ENCODE measurements around the gene AAMP.

AAMP gene

GRCh38 chr2:218260742-218261422 is 9.1 kb downstream of the AAMP start, which contains the start of gene GPBAR1:
TSS of gene GPBAR1 (plus strand) at chr2:218261015. CDS start at chr2:218262725, 1,710 bp downstream.
- H3K36me3 Mint-ChIP-seq = peaks cover 35% of the 10 kb centered on the region
- H3K27ac Mint-ChIP-seq = peak within 1 kb of the TSS; percentile 73
- no peaks in the 10 kb centered on the region for H3K27me3 Mint-ChIP-seq
- no peaks in the 10 kb centered on the region for H3K9me3 Mint-ChIP-seq
- ATAC-seq = no peak
- peaks cover 97% of the 10 kb centered on the region for H3K4me1 Mint-ChIP-seq
- peak within 1 kb of the TSS; percentile 6 for H3K4me3 Mint-ChIP-seq

DNA sequence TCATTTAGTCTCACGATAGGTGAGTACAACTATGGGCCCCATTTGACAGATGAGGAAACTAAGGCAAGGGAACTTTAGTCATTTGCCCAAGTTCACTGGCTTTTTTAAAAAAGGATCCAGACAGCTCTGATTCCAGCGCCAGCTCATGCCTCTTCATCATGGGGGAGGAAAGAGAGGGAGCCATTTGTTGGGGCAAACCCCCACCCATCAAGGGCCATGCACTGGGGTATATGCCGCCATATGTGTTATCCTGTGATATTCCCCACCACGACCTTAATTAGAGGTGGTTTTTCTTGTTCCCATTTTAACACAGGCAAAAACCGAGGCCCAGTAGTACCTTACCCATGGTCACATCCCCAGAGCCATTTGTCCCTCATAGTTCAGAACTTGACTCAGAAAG is 9.8 kb downstream of the AAMP start:
- Mint-ChIP-seq H3K9me3 (no peaks in the 10 kb centered on the region), H3K27me3 (no peaks in the 10 kb centered on the region), H3K4me3 (no peak overlapping the region), H3K27ac (peak overlapping the region; percentile 73), H3K4me1 (peaks cover 97% of the 10 kb centered on the region), H3K36me3 (peaks cover 31% of the 10 kb centered on the region)
- ATAC-seq = no peak

- H3K36me3 Mint-ChIP-seq = peaks cover 31% of the 10 kb centered on the region
- peak overlapping the region; percentile 4 for H3K4me3 Mint-ChIP-seq
- peak overlapping the region; percentile 73 for H3K27ac Mint-ChIP-seq
- H3K9me3 Mint-ChIP-seq = no peaks in the 10 kb centered on the region
- ATAC-seq = no peak
- peaks cover 91% of the 10 kb centered on the region for H3K4me1 Mint-ChIP-seq
- no peaks in the 10 kb centered on the region for H3K27me3 Mint-ChIP-seq
Observed at GRCh38 chr2:218259099-218259961, 10.6 kb downstream of the AAMP start.

DNA sequence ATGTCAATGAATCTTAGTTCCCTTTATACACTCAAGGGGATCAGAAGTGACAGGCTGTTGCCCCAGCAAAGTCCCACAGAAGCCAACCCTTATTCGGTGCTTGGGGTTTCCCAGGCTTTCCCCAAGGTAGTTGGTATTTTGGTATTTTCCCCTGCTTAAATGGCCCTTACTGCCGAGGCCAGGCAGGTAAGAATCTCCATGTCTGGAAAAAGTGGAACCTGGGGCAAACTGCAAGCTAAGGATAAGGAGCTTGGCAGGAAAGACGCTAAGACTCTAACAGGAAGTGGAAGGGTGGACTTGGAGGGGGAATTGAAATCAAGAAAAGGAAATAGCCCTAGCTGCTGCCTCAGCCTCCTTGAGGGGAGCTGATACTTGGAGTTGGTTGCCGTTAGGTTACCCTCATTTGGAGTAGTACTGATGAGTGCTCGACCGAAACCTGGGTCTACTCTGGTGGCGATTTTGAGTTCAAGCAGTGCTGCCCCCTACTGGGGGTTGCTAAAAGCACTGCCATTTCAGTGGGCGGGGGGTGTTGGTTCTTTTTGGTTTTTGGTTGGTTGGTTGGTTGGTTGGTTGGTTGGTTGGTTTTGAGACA is 12.5 kb downstream of the AAMP start:
- peaks cover 90% of the 10 kb centered on the region for H3K4me1 Mint-ChIP-seq
- no peaks in the 10 kb centered on the region for H3K9me3 Mint-ChIP-seq
- peaks cover 32% of the 10 kb centered on the region for H3K36me3 Mint-ChIP-seq
- peak; percentile 96 for ATAC-seq
- H3K27ac Mint-ChIP-seq = peak overlapping the region; percentile 77
- peak overlapping the region; percentile 31 for H3K4me3 Mint-ChIP-seq
- H3K27me3 Mint-ChIP-seq = no peaks in the 10 kb centered on the region

- Mint-ChIP-seq H3K27ac (peak overlapping the region; percentile 77), H3K4me1 (peaks cover 83% of the 10 kb centered on the region), H3K9me3 (no peaks in the 10 kb centered on the region), H3K27me3 (no peaks in the 10 kb centered on the region), H3K4me3 (no peak overlapping the region), H3K36me3 (peaks cover 37% of the 10 kb centered on the region)
- no peak for ATAC-seq
Observed at GRCh38 chr2:218256612-218257350, 13.2 kb downstream of the AAMP start.

DNA sequence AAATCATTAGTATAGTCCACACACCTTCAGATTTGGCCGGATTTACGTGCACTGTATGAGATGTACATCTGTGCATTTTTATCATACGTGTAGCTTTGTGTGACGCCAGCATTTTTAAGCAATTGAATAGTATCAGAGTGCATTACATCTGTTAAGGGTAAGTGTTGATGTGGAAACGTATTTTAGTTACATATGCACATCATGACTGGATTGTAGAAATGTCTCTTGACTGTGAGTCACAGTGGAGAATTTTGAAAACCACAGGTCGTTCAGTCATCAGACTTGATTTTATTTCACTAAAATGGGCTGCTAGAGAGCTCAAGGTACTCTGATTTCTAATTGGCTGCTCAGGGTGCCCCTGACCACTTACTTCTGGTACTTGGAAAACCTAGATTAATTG is 14.5 kb downstream of the AAMP start:
- Mint-ChIP-seq H3K36me3 (peaks cover 50% of the 10 kb centered on the region), H3K4me3 (no peak overlapping the region), H3K4me1 (peaks cover 70% of the 10 kb centered on the region), H3K9me3 (no peaks in the 10 kb centered on the region), H3K27me3 (no peaks in the 10 kb centered on the region), H3K27ac (peak overlapping the region; percentile 77)
- no peak for ATAC-seq

DNA sequence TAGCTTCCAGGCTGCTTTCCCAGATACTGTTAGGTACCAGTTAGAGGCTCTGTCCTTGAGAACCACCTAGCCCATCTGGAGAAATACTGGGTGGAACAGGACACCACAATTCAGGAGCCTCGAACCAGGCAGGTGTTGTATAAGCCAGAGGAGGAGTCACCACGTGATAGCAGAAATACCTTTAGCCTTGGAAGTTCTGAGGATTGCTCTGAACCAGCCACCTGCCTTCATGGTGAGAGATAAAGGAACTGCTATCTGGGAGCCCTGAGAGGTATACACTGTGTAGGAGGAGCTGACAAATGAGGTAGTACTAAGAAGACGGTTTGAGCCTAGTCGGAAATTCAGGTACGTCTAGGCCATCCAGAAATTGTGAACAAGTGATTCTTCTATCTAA is 16.7 kb downstream of the AAMP start:
- no peak overlapping the region for H3K27ac Mint-ChIP-seq
- H3K27me3 Mint-ChIP-seq = no peaks in the 10 kb centered on the region
- peaks cover 49% of the 10 kb centered on the region for H3K4me1 Mint-ChIP-seq
- peaks cover 72% of the 10 kb centered on the region for H3K36me3 Mint-ChIP-seq
- H3K4me3 Mint-ChIP-seq = no peak overlapping the region
- H3K9me3 Mint-ChIP-seq = no peaks in the 10 kb centered on the region
- no peak for ATAC-seq

DNA sequence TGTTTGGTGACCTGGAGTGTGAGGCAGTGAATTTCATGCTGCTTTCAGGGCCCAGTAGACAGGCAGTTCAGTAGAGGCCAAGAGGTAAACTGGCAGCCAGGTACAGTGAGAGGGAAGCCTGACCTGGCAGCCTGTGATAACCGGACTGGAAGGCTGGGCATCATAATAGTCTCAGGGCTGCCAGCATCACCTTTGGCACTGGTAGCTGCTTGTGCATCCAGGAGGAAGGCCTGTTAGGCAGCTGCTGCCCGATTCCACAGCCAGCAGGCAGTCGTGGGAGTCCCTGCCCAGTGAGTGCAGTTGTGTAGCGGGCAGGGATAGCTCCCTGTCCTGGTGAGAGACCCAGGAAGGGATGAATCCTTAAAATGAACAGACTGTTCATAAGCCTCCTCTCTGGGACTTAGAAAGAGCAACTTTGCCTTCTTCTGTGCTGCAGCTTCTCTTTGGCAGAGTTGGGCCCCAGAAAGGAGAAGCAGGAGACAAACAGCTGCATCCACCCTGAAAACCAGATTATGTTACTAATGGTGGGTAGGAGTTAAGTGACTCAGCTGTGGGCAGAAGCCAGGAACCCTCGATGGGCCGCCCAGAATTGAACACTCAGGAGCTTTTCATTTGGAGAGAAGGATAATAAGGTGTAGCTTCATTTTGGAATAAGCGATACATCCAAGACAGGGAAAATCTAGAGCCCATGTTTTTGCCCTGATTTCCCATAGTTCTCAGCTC is 17.3 kb downstream of the AAMP start:
- no peak for ATAC-seq
- H3K27ac Mint-ChIP-seq = peak overlapping the region; percentile 22

GRCh38 chr2:218249691-218250090 is 20.2 kb downstream of the AAMP start:
- H3K4me1 Mint-ChIP-seq = peaks cover 18% of the 10 kb centered on the region
- H3K36me3 Mint-ChIP-seq = peaks cover 77% of the 10 kb centered on the region
- H3K4me3 Mint-ChIP-seq = no peak overlapping the region
- no peak overlapping the region for H3K27ac Mint-ChIP-seq
- H3K9me3 Mint-ChIP-seq = no peaks in the 10 kb centered on the region
- H3K27me3 Mint-ChIP-seq = no peaks in the 10 kb centered on the region
- no peak for ATAC-seq

More for the DNA sequence above, 17.3 kb downstream of the AAMP start:
- H3K27me3 Mint-ChIP-seq = no peaks in the 10 kb centered on the region
- peaks cover 45% of the 10 kb centered on the region for H3K4me1 Mint-ChIP-seq
- H3K4me3 Mint-ChIP-seq = no peak overlapping the region
- H3K9me3 Mint-ChIP-seq = no peaks in the 10 kb centered on the region
- peaks cover 76% of the 10 kb centered on the region for H3K36me3 Mint-ChIP-seq

DNA sequence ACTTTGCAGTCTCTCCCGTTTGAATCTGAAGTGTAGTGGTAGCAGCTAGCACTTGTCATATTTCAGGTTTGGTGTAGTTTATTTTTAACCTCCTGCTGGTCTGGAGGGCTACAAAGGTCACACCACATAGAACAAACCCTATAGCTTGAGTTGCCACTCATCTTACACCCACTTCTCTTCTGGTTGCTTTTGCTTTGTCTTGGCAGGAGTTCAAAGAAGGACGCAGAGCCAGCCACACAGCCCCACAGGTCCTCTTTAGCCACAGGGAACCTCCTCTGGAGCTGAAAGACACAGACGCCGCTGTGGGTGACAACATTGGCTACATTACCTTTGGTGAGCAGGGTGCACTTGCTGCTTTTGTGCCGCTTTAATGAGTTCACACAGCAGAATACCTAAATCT is 24.7 kb downstream of the AAMP start:
- no peak for ATAC-seq
- Mint-ChIP-seq H3K27ac (no peak overlapping the region), H3K27me3 (no peaks in the 10 kb centered on the region), H3K4me1 (no peaks in the 10 kb centered on the region), H3K9me3 (no peaks in the 10 kb centered on the region), H3K36me3 (peaks cover 50% of the 10 kb centered on the region), H3K4me3 (no peak overlapping the region)

- peaks cover 50% of the 10 kb centered on the region for H3K36me3 Mint-ChIP-seq
- H3K9me3 Mint-ChIP-seq = no peaks in the 10 kb centered on the region
Observed at GRCh38 chr2:218244665-218245064, 25.3 kb downstream of the AAMP start.

GRCh38 chr2:218244204-218244603 is 25.7 kb downstream of the AAMP start:
- Mint-ChIP-seq H3K36me3 (peaks cover 50% of the 10 kb centered on the region), H3K27me3 (no peaks in the 10 kb centered on the region), H3K4me3 (no peak overlapping the region), H3K27ac (peak overlapping the region; percentile 37), H3K9me3 (no peaks in the 10 kb centered on the region), H3K4me1 (no peaks in the 10 kb centered on the region)
- no peak for ATAC-seq

More at GRCh38 chr2:218244665-218245064, 25.3 kb downstream of the AAMP start:
- no peaks in the 10 kb centered on the region for H3K4me1 Mint-ChIP-seq
- peak overlapping the region; percentile 37 for H3K27ac Mint-ChIP-seq
- no peak overlapping the region for H3K4me3 Mint-ChIP-seq
- no peaks in the 10 kb centered on the region for H3K27me3 Mint-ChIP-seq
- ATAC-seq = no peak

GRCh38 chr2:218238887-218239286 is 31.1 kb downstream of the AAMP start:
- no peaks in the 10 kb centered on the region for H3K9me3 Mint-ChIP-seq
- no peak overlapping the region for H3K27ac Mint-ChIP-seq
- ATAC-seq = no peak
- peaks cover 3% of the 10 kb centered on the region for H3K4me1 Mint-ChIP-seq
- H3K36me3 Mint-ChIP-seq = peaks cover 55% of the 10 kb centered on the region
- H3K4me3 Mint-ChIP-seq = no peak overlapping the region
- no peaks in the 10 kb centered on the region for H3K27me3 Mint-ChIP-seq

GRCh38 chr2:218236829-218237228 is 33.1 kb downstream of the AAMP start:
- no peak overlapping the region for H3K4me3 Mint-ChIP-seq
- H3K9me3 Mint-ChIP-seq = no peaks in the 10 kb centered on the region
- ATAC-seq = no peak
- H3K27me3 Mint-ChIP-seq = no peaks in the 10 kb centered on the region
- peaks cover 7% of the 10 kb centered on the region for H3K4me1 Mint-ChIP-seq
- H3K27ac Mint-ChIP-seq = no peak overlapping the region
- H3K36me3 Mint-ChIP-seq = peaks cover 61% of the 10 kb centered on the region

All from stimulated activated memory B cell treated with anti-CD40 and anti-IgM and Interleukin-4, amounts not matched to agents 10 μg/mL and 1 μg/mL and 100 μg/mL, for 72 hours (primary cell).